Chondrocyte (in vitro differentiated cells): ENCODE measurements around the gene BLM. TPM values are rescaled to one million over a fixed set of nuclear protein-coding genes. Genes with fewer than 3 reads are reported as not detected.

Experiments
- DNase-seq: peaks from one replicate; pipeline ENCODE4 v3.0.0; 2021; ENCODE audit warnings: mixed read lengths, low spot score
- H3K27ac Mint-ChIP-seq: one replicate; pipeline ENCODE4 v1.8.0; 2021; ENCODE audit warnings: mild to moderate bottlenecking, moderate library complexity, mixed read lengths; ENCODE audit not compliant: unreplicated experiment
- H3K27me3 Mint-ChIP-seq: 2 replicates; pipeline ENCODE4 v1.8.0; 2021; ENCODE audit warnings: low read depth, mixed read lengths
- H3K36me3 Mint-ChIP-seq: 2 replicates; pipeline ENCODE4 v1.8.0; 2021; ENCODE audit warnings: low read depth, mixed read lengths
- H3K4me1 Mint-ChIP-seq: 2 replicates; pipeline ENCODE4 v1.8.0; 2021; ENCODE audit warnings: low read depth, mild to moderate bottlenecking, mixed read lengths
- H3K4me3 Mint-ChIP-seq: one replicate; pipeline ENCODE4 v1.8.0; 2021; ENCODE audit warnings: mild to moderate bottlenecking, moderate library complexity, mixed read lengths; ENCODE audit not compliant: unreplicated experiment
- H3K9me3 Mint-ChIP-seq: 2 replicates; pipeline ENCODE4 v1.8.0; 2021; ENCODE audit warnings: low read depth, mixed read lengths
- total RNA-seq: library from RNA; stranded (reverse); gene quantifications from 3 replicates; pipeline ENCODE4 v1.2.1, GENCODE V29; 2021
- TF ChIP-seq, protein P1 (sequence below): fragments of 200-600 bp; sonication (generic); IDR thresholded peaks from 2 replicates; pipeline ENCODE4 v1.5.0; 2021; ENCODE audit warnings: antibody characterized with exemption, mild to moderate bottlenecking, moderate library complexity

Gene BLM
- total RNA-seq, 1 donor from 2014 or later: 3.5 TPM

DNA sequence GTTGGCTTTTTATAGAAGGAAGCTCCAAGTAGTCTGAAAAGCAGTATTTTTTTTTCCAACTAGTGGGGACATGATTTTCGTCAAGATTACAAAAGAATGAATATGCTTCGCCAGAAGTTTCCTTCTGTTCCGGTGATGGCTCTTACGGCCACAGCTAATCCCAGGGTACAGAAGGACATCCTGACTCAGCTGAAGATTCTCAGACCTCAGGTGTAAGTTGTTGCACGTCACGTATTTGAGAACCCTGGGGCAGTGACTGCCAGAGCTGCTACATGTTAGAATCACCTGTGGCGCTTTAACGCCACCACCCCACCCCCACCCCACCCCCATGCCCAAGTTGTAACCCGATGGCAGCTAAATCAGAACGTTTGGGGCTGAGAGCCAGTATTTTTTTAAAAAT lies 52.2 kb downstream of the BLM start:
- H3K4me1 Mint-ChIP-seq: no peaks in the 10 kb centered on the region
- H3K9me3 Mint-ChIP-seq: no peaks in the 10 kb centered on the region
- H3K36me3 Mint-ChIP-seq: peaks cover 3% of the 10 kb centered on the region
- no peak overlapping the region for H3K4me3 Mint-ChIP-seq
- TF ChIP-seq, protein P1, sequence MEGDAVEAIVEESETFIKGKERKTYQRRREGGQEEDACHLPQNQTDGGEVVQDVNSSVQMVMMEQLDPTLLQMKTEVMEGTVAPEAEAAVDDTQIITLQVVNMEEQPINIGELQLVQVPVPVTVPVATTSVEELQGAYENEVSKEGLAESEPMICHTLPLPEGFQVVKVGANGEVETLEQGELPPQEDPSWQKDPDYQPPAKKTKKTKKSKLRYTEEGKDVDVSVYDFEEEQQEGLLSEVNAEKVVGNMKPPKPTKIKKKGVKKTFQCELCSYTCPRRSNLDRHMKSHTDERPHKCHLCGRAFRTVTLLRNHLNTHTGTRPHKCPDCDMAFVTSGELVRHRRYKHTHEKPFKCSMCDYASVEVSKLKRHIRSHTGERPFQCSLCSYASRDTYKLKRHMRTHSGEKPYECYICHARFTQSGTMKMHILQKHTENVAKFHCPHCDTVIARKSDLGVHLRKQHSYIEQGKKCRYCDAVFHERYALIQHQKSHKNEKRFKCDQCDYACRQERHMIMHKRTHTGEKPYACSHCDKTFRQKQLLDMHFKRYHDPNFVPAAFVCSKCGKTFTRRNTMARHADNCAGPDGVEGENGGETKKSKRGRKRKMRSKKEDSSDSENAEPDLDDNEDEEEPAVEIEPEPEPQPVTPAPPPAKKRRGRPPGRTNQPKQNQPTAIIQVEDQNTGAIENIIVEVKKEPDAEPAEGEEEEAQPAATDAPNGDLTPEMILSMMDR: no peak
- no peak for DNase-seq
- H3K27me3 Mint-ChIP-seq: no peaks in the 10 kb centered on the region
- no peak overlapping the region for H3K27ac Mint-ChIP-seq

DNA sequence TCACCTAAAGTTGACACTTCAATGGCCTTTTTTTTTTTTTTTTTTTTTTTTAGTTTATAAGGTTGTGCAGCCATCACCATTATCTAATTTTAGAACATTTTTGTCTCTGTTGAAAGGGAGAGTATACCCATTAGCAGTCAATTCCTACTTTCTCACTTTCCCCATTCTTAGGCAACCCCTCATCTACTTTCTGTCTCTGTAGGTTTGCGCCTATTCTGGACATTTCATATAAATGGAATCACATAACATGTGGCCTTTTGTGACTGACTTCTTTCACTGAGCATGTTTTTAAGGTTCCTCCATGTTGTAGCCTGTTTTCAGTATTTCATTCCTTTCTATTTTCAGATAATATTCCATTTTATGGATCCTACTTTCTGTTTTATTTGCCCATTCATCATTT lies 56.3 kb downstream of the BLM start:
- H3K27ac Mint-ChIP-seq: no peak overlapping the region
- no peak for DNase-seq

DNA sequence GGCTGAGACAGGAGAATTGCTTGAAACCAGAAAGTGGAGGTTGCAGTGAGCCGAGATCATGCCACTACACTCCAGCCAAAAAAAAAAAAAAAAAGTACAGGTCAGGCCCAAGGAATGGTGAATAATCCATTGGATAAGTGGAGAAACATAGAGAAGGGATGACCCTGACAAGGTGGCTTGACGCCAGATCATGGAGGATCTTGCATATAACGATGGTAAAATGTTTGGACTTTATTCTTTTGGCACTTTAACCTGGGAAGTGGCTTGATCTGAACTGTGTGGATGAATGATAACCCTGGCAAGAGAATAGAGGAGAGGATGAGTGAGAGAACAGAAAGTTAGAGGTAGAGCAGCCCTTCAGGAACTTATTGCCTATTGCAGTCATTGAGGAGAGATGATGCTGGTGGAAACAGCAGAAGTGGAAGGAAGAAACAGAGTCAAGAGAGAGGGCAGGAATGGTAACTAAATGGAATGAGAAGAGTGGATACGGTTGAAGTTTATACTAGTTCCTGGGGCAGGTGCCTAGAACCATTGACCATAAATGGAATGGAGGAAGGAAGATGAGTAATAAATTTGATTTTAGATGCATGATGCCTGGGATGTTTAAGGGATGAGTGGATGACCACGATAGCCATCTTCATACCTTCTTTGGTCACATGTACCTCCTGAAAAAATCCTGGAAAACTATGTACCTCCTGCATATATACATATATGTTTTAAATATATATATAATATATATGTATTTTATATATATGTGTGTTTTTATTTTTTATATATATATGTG lies 57.8 kb downstream of the BLM start:
- Mint-ChIP-seq H3K27ac (no peak overlapping the region), H3K4me3 (no peak overlapping the region)

More for the DNA sequence above, 56.3 kb downstream of the BLM start:
- Mint-ChIP-seq H3K9me3 (no peaks in the 10 kb centered on the region), H3K4me3 (no peak overlapping the region), H3K4me1 (peaks cover 5% of the 10 kb centered on the region), H3K27me3 (no peaks in the 10 kb centered on the region), H3K36me3 (peaks cover 1% of the 10 kb centered on the region)
- TF ChIP-seq, protein P1: no peak

DNA sequence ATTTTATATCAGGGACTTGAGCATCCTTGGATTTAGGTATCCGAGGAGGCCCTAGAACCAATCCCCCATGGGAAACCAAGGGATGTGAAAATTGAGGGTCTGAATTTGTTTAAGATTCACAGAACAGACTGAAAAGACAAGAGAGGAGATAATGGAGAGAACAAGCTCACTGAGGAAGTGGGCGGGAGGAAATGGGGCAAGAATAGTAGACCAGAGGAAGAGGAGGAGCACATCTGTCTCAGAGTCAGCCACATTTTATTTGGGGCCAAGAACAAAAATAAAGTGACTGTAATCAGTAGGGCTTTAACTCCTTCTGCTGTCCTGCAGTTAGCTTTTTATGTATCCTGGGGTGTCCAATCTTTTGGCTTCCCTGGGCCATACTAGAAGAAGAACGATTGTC lies 63.8 kb downstream of the BLM start:
- H3K4me1 Mint-ChIP-seq: peaks cover 5% of the 10 kb centered on the region
- H3K9me3 Mint-ChIP-seq: no peaks in the 10 kb centered on the region
- TF ChIP-seq, protein P1: no peak
- DNase-seq: no peak
- no peak overlapping the region for H3K27ac Mint-ChIP-seq
- H3K36me3 Mint-ChIP-seq: no peaks in the 10 kb centered on the region
- H3K27me3 Mint-ChIP-seq: no peaks in the 10 kb centered on the region
- H3K4me3 Mint-ChIP-seq: no peak overlapping the region

More for the DNA sequence above, 57.8 kb downstream of the BLM start:
- Mint-ChIP-seq H3K36me3 (peaks cover 1% of the 10 kb centered on the region), H3K27me3 (no peaks in the 10 kb centered on the region), H3K9me3 (no peaks in the 10 kb centered on the region), H3K4me1 (peaks cover 5% of the 10 kb centered on the region)
- no peak for DNase-seq
- TF ChIP-seq, protein P1: no peak

DNA sequence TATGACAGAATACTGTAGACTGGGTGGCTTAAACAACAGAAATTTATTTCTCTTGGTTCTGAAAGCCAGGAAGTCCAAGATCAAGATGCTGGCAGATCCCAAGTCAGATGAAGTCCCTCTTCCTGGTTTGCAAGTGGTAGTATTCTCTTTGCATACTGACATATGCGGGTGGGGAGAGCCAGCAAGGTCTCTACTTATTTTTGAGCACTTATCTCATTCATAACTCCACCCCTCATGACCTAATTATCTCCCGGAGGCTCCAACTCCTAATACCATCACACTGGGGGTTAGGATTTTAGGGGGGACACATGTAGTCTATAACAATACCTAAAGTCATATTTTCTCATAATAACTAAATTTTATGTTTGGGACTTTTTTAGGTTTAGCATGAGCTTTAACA lies 65.3 kb downstream of the BLM start:
- Mint-ChIP-seq H3K27me3 (no peaks in the 10 kb centered on the region), H3K4me3 (no peak overlapping the region), H3K36me3 (no peaks in the 10 kb centered on the region), H3K27ac (no peak overlapping the region), H3K9me3 (no peaks in the 10 kb centered on the region), H3K4me1 (peaks cover 5% of the 10 kb centered on the region)
- DNase-seq: no peak
- TF ChIP-seq, protein P1: no peak
